Uterus (tissue), 4 donors: Measurements from ENCODE around the gene MAPT. TPM values are rescaled to one million over a fixed set of nuclear protein-coding genes. Genes with fewer than 3 reads are reported as not detected.

Experiments
- DNase-seq, 2 donors: peaks; one replicate each; pipeline ENCODE4 v3.0.0-alpha.2; 2019 to 2020
- H3K27ac ChIP-seq, 2 donors: fragments of 200-600 bp; sonication (generic); 1 replicate in 1 of 2; 2 replicates in 1 of 2; pipeline ENCODE4 v1.5.1; 2016 to 2018
- H3K27me3 ChIP-seq, 2 donors: fragments of 200-600 bp; sonication (generic); one replicate each; pipeline ENCODE4 v1.5.1; 2018 to 2019; ENCODE audit warnings: control low read depth in 1 of 2
- H3K36me3 ChIP-seq, 2 donors: fragments of 200-600 bp; sonication (generic); one replicate each; pipeline ENCODE4 v1.5.1; 2019; ENCODE audit warnings: control low read depth in 1 of 2
- H3K4me1 ChIP-seq, 2 donors: fragments of 200-600 bp; sonication (generic); one replicate each; pipeline ENCODE4 v1.5.1; 2018 to 2019; ENCODE audit warnings: control low read depth in 1 of 2
- H3K4me3 ChIP-seq, 2 donors: fragments of 200-600 bp; sonication (generic); 1 replicate in 1 of 2; 2 replicates in 1 of 2; pipeline ENCODE4 v1.5.1; 2018 to 2019; ENCODE audit warnings: mild to moderate bottlenecking in 1 of 2
- H3K9me3 ChIP-seq, 2 donors: fragments of 200-600 bp; sonication (generic); one replicate each; pipeline ENCODE4 v1.5.1; 2019; ENCODE audit warnings: control low read depth in 1 of 2
- CTCF ChIP-seq, 4 experiments: fragments of 200-600 bp in 2 of 4; fragments of 450-650 bp in 2 of 4; sonication (generic) in 2 of 4; IDR thresholded peaks; one replicate each; pipeline ENCODE4 v1.5.1; 2016 to 2019; ENCODE audit warnings: antibody characterized with exemption in 4 of 4, mild to moderate bottlenecking in 2 of 4, moderate library complexity in 1 of 4
- POLR2A ChIP-seq, 2 donors: fragments of 450-650 bp; IDR thresholded peaks; one replicate each; pipeline ENCODE4 v1.6.1; 2016; ENCODE audit warnings: antibody characterized with exemption in 2 of 2, mild to moderate bottlenecking in 1 of 2, moderate library complexity in 1 of 2
- intact Hi-C: fragments of 100-400 bp; cut with DNase I; formaldehyde crosslinking; loops from one replicate; pipeline ENCODE4 v1.15.1; 2023; ENCODE audit warnings: low total_unique reads
- total RNA-seq, 4 donors: library from RNA; depleted of rRNA in 3 of 4; stranded (reverse); fragments of >200 nt in 3 of 4; gene quantifications; one replicate each; pipeline versions ENCODE4 v1.1.0 to v1.2.4, GENCODE V29; 2014 to 2023
- donor health status: DM: yes; HTN: yes; CAD: no.

The MAPT gene
- total RNA-seq, 4 donors from 2014 or later = 0.26 to 4.1 (median 1.5) TPM; not detected in 1

GRCh38 chr17:45970659-45971058 is 76.3 kb downstream of the MAPT start:
- H3K4me1 ChIP-seq = no peaks in the 10 kb centered on the region
- no peak for DNase-seq
- H3K27ac ChIP-seq = no peak overlapping the region
- no peak overlapping the region for H3K4me3 ChIP-seq
- H3K9me3 ChIP-seq = no peaks in the 10 kb centered on the region
- no peak for TF ChIP-seq POLR2A (IDR thresholded peaks at IDR 0.05)
- no peak for TF ChIP-seq CTCF (IDR thresholded peaks at IDR 0.05)
- intact Hi-C loops = no loop called here
- no peaks in the 10 kb centered on the region for H3K36me3 ChIP-seq
- no peaks in the 10 kb centered on the region for H3K27me3 ChIP-seq

GRCh38 chr17:45971698-45972141 is 77.4 kb downstream of the MAPT start:
- no peaks in the 10 kb centered on the region for H3K27me3 ChIP-seq
- intact Hi-C loops = no loop called here
- no peaks in the 10 kb centered on the region for H3K9me3 ChIP-seq
- no peaks in the 10 kb centered on the region for H3K36me3 ChIP-seq
- no peak overlapping the region for H3K4me3 ChIP-seq
- no peaks in the 10 kb centered on the region for H3K4me1 ChIP-seq
- TF ChIP-seq POLR2A (IDR thresholded peaks at IDR 0.05) (no peak), CTCF (IDR thresholded peaks at IDR 0.05) (no peak)
- no peak overlapping the region for H3K27ac ChIP-seq
- no peak for DNase-seq

GRCh38 chr17:45972531-45972930 is 78.2 kb downstream of the MAPT start:
- H3K4me3 ChIP-seq = no peak overlapping the region
- TF ChIP-seq CTCF (IDR thresholded peaks at IDR 0.05) (no peak), POLR2A (IDR thresholded peaks at IDR 0.05) (no peak)
- intact Hi-C loops = no loop called here

GRCh38 chr17:45973099-45973780 is 78.9 kb downstream of the MAPT start:
- Histone ChIP-seq H3K4me3 (no peak overlapping the region), H3K36me3 (no peaks in the 10 kb centered on the region), H3K9me3 (no peaks in the 10 kb centered on the region), H3K27ac (no peak overlapping the region), H3K27me3 (no peaks in the 10 kb centered on the region), H3K4me1 (no peaks in the 10 kb centered on the region)
- TF ChIP-seq CTCF (IDR thresholded peaks at IDR 0.05) (no peak), POLR2A (IDR thresholded peaks at IDR 0.05) (no peak)
- no peak for DNase-seq
- intact Hi-C loops = no loop called here

More at GRCh38 chr17:45972531-45972930, 78.2 kb downstream of the MAPT start:
- no peak for DNase-seq
- Histone ChIP-seq H3K27me3 (no peaks in the 10 kb centered on the region), H3K9me3 (no peaks in the 10 kb centered on the region), H3K36me3 (no peaks in the 10 kb centered on the region), H3K4me1 (no peaks in the 10 kb centered on the region), H3K27ac (no peak overlapping the region)

GRCh38 chr17:45973946-45974859 is 79.8 kb downstream of the MAPT start:
- Histone ChIP-seq H3K36me3 (no peaks in the 10 kb centered on the region), H3K9me3 (no peaks in the 10 kb centered on the region), H3K4me1 (no peaks in the 10 kb centered on the region), H3K27me3 (no peaks in the 10 kb centered on the region), H3K27ac (no peak overlapping the region), H3K4me3 (no peak overlapping the region)
- no peak for DNase-seq
- intact Hi-C loops = no loop called here
- TF ChIP-seq CTCF (IDR thresholded peaks at IDR 0.05) (no peak), POLR2A (IDR thresholded peaks at IDR 0.05) (no peak)
